ENCODE results near the gene PTCH2.
A peak's percentile ranks its signal among the peaks of the same experiment; 100 is the strongest.

PTCH2 gene

DNA sequence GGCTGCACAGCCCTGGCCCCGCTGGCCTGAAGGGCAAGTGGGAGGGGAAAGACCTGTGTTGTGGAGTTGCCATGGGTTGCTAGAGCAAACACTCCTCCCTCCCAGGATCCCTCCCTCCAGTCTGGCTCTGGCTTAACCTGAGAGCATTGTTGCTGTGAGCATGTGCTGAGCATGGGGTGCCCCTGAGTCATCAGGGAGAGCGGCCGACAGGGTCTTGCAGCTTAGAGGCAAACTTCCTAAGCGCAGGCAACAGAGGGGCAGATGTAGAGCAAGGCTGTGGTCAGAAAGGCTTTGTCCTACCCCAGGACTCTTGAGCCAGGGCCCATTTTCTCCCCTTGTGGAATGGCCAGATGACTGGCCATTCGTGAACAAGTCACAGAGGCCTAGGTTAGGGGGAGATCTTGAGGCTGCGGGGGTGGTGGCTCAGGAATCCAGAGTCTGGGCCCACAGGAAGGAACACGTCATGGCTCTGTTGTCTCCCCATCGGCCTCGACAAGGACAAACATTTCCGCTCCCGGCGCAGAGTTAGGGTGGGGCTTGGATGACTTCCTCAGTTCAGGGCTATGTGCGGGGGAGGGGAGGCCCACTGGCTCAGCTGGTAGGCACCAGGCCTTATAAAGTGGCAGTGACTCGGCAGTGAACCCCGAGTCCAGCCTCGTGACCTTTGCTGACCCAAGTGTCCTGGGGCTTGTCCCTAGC is 35.5 kb downstream of the PTCH2 start:
- peak overlapping the region; percentile 47 for H3K4me3 ChIP-seq (ENCODE audit: low read depth, low read length)
- DNase-seq (ENCODE audit: low read depth, low spot score) = peak; percentile 100
- TF ChIP-seq, protein P1, sequence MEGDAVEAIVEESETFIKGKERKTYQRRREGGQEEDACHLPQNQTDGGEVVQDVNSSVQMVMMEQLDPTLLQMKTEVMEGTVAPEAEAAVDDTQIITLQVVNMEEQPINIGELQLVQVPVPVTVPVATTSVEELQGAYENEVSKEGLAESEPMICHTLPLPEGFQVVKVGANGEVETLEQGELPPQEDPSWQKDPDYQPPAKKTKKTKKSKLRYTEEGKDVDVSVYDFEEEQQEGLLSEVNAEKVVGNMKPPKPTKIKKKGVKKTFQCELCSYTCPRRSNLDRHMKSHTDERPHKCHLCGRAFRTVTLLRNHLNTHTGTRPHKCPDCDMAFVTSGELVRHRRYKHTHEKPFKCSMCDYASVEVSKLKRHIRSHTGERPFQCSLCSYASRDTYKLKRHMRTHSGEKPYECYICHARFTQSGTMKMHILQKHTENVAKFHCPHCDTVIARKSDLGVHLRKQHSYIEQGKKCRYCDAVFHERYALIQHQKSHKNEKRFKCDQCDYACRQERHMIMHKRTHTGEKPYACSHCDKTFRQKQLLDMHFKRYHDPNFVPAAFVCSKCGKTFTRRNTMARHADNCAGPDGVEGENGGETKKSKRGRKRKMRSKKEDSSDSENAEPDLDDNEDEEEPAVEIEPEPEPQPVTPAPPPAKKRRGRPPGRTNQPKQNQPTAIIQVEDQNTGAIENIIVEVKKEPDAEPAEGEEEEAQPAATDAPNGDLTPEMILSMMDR (IDR thresholded peaks at IDR 0.05; ENCODE audit: low read depth, low read length) = no peak
- in situ Hi-C loops (cut with HindIII; ENCODE audit: low sequenced_read_pairs) = no loop called here

DNA sequence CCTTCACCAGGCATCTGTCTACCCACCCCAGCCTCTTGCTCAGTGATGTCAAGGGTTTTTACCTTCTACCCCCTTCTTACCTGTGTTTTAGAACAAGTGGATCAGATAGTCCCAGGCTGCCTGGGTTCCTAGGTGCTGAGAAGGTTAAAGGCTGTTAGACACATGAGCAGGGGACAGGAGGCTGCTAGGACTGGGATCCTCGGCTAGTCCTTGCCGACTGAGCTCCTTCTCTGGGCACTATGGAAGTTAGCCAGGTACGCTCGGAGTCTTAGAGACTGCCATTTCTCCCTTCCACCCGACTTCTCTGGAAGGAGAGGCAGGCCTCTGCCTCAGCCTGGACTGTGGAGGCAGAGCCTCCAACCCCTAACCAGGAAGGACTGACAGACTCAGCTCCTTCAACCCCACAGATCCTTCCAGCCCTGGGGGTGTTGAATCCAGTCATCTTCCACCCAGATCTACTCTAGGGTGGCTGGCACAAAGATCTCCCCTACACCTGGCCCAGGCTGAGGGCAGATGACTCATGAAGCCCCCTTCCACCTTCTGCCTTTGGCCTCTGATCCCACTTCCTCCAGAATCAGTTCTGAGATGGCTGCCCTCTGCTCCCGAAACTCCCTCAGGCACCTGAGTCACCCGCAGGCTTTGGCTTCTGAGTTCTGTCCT is 36.2 kb downstream of the PTCH2 start, which contains the start of gene DYNLT4:
Gene DYNLT4, minus strand, starts transcription at position 648 of the 660 bp plus-strand sequence. CDS start 683 bp downstream, outside the sequence.
- in situ Hi-C loops (cut with HindIII; ENCODE audit: low sequenced_read_pairs) = no loop called here
- DNase-seq (ENCODE audit: low read depth, low spot score) = no peak
- H3K4me3 ChIP-seq (ENCODE audit: low read depth, low read length) = peak within 1 kb of the TSS; percentile 47
- TF ChIP-seq, protein P1 (IDR thresholded peaks at IDR 0.05; ENCODE audit: low read depth, low read length) = no peak

DNA sequence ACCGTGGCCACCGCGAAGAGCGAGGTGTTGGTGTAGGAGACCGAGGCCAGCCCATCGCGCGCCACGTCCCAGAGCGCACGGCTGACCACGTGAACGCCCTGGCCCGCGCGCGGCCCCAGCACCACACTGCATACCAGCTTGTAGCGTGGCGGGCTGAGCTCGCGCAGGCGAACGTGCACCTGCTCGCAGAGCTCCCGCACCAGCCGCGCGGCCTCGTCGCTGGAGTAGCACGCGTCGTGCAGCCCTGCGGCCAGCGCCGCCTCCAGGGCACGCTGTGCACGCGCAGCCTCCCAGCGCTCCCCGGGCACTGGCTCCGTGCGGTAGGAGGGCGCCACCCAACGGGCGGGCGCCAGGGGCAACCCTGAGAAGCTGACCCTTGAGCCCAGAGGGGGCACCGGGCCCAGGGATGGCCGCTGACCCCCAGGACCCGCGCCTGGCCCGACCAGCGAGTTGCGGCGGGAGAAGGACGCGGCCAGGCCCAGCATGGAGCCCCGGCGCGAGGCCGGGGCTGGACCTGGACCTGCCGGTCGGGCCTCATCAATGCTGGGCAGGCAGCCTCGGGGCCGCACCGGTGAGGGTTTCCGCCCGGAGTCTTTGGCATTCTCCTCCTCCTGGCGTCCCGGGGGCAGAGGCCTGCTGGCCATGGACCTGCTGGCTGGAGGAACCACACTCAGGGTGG is 36.9 kb downstream of the PTCH2 start:
- in situ Hi-C loops (cut with HindIII; ENCODE audit: low sequenced_read_pairs) = no loop called here
- TF ChIP-seq, protein P1 (IDR thresholded peaks at IDR 0.05; ENCODE audit: low read depth, low read length) = no peak
- no peak for DNase-seq (ENCODE audit: low read depth, low spot score)
- no peak overlapping the region for H3K4me3 ChIP-seq (ENCODE audit: low read depth, low read length)

DNA sequence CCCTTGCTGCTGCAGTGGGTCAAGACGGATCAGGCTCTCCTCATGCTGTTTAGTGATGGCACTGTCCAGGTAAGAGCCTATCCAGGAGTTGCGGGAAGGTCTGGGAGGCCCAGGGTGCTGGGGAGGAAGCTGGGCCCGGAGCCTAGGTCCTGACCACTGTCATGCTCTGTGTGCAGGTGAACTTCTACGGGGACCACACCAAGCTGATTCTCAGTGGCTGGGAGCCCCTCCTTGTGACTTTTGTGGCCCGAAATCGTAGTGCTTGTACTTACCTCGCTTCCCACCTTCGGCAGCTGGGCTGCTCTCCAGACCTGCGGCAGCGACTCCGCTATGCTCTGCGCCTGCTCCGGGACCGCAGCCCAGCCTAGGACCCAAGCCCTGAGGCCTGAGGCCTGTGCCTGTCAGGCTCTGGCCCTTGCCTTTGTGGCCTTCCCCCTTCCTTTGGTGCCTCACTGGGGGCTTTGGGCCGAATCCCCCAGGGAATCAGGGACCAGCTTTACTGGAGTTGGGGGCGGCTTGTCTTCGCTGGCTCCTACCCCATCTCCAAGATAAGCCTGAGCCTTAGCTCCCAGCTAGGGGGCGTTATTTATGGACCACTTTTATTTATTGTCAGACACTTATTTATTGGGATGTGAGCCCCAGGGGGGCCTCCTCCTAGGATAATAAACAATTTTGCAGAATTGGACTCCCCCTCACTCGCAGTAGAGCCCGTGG is 37.6 kb downstream of the PTCH2 start:
- no peak overlapping the region for H3K4me3 ChIP-seq (ENCODE audit: low read depth, low read length)
- TF ChIP-seq, protein P1 (IDR thresholded peaks at IDR 0.05; ENCODE audit: low read depth, low read length) = no peak
- DNase-seq (ENCODE audit: low read depth, low spot score) = no peak
- in situ Hi-C loops (cut with HindIII; ENCODE audit: low sequenced_read_pairs) = no loop called here

DNA sequence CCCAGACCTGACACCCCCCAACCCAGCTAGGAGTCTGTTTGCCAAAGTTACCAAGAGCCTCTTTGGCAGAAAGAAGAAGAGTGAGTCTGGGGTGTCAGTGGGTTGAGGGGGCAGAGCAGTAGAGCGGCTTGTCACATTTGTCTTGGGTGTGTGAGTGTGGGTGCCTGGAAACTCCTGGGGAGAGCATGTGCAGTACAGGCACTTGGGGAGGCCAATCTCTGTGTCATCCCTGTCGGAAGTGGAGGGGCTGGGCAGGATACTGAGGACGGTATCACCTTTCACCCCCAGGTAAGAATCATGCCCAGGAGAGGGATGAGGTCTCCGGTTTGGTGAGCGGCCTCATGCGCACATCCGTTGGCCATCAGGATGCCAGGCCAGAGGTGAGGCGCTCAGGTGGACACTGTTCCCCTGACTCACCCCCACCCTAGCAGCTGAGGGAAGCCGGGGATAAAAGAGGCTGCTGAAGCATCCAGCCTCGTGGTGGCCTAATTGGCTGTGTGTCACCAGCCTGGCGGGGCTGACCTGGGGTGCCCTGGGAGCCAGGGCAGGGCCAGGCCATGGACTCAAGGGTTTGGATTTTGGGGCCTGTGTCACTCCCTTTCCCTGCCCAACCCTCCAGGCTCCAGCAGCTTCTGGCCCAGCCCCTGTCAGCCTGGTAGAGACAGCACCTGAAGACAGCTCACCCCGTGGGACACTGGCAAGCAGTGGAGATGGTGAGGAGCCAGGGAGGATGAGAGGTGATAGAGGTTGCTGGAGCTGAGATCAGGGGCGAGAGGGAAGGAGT is 39.5 kb downstream of the PTCH2 start:
- DNase-seq (ENCODE audit: low read depth, low spot score) = no peak
- in situ Hi-C loops (cut with HindIII; ENCODE audit: low sequenced_read_pairs) = no loop called here
- H3K4me3 ChIP-seq (ENCODE audit: low read depth, low read length) = no peak overlapping the region
- TF ChIP-seq, protein P1 (IDR thresholded peaks at IDR 0.05; ENCODE audit: low read depth, low read length) = no peak

DNA sequence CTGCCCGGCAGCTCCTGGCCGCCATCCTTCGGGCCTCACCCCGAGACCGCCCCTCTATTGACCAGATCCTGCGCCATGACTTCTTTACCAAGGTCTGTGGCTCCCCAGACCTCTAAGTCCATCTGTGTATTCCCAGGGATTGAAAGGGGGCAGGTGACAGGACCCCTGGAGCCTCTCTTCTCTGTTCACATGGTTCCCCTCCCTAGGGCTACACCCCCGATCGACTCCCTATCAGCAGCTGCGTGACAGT is 40.1 kb downstream of the PTCH2 start:
- H3K4me3 ChIP-seq (ENCODE audit: low read depth, low read length) = peak overlapping the region; percentile 91
- TF ChIP-seq, protein P1 (IDR thresholded peaks at IDR 0.05; ENCODE audit: low read depth, low read length) = no peak
- no peak for DNase-seq (ENCODE audit: low read depth, low spot score)
- in situ Hi-C loops (cut with HindIII; ENCODE audit: low sequenced_read_pairs) = no loop called here
